Prostate gland (tissue), 2 donors: ENCODE measurements around the gene SUPV3L1.

Experiments
- CTCF ChIP-seq, 4 experiments: fragments of 200-600 bp in 2 of 4; fragments of 450-650 bp in 2 of 4; sonication (generic) in 2 of 4; IDR thresholded peaks; 1 replicate in 3 of 4; 2 replicates in 1 of 4; pipeline ENCODE4 v1.5.1; 2016 to 2019; ENCODE audit warnings: antibody characterized with exemption in 4 of 4, mild to moderate bottlenecking in 2 of 4, moderate library complexity in 2 of 4
- POLR2AphosphoS5 ChIP-seq: sonication (generic); formaldehyde crosslinking; IDR thresholded peaks from one replicate; pipeline ENCODE4 v1.6.1; 2017; ENCODE audit warnings: antibody characterized with exemption

DNA sequence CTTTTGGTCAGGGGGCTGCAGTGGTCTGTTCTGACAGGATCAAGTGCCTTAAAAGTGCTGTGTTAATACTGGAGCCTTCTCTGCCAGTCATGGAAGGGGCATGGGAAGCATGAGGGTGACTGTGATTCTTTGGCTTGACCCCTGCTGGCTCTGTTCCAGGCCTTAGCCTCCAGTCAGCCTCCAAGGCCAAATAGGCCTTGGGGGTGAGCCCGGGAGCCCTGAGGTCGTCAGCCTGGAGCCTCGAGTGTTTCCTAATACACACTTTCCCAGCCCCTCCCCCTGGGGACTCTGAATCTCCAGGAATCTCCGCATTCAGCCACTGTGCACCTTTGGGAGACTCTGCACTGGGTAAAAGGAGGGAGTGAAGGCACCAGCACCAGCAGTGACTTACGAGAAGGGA is 50.1 kb downstream of the SUPV3L1 start:
- TF ChIP-seq CTCF (IDR thresholded peaks at IDR 0.05) (no peak), POLR2AphosphoS5 (no peak)
